Liver (tissue), 9 donors: ENCODE measurements around the gene NYNRIN. TPM values are rescaled to one million over a fixed set of nuclear protein-coding genes. Genes with fewer than 3 reads are reported as not detected.
A peak's percentile ranks its signal among the peaks of the same experiment; 100 is the strongest.

ENCODE experiments used
- DNase-seq: peaks from one replicate; pipeline ENCODE4 v3.0.0-alpha.2; 2017; ENCODE audit warnings: low spot score
- H3K27ac ChIP-seq, 2 donors: one replicate each; pipeline ENCODE4 v1.7.0; 2013; ENCODE audit warnings: inconsistent platforms in 2 of 2, low read length in 2 of 2, control low read depth in 1 of 2, low read depth in 1 of 2, mild to moderate bottlenecking in 1 of 2
- H3K27me3 ChIP-seq, 4 donors: one replicate each; pipeline versions ENCODE4 v1.6.1 to v1.7.0; 2013; ENCODE audit warnings: low read length in 3 of 4, inconsistent platforms in 1 of 4, mild to moderate bottlenecking in 1 of 4, moderate library complexity in 1 of 4; ENCODE audit not compliant: control insufficient read depth in 4 of 4, insufficient read depth in 4 of 4
- H3K36me3 ChIP-seq, 4 donors: one replicate each; pipeline versions ENCODE4 v1.6.1 to v1.7.0; 2013; ENCODE audit warnings: low read length in 3 of 4, mild to moderate bottlenecking in 3 of 4, low read depth in 1 of 4, moderate library complexity in 1 of 4; ENCODE audit not compliant: control insufficient read depth in 4 of 4, insufficient read depth in 3 of 4
- H3K4me1 ChIP-seq, 4 donors: one replicate each; pipeline versions ENCODE4 v1.6.1 to v1.7.0; 2013; ENCODE audit warnings: low read length in 3 of 4, mild to moderate bottlenecking in 3 of 4, moderate library complexity in 1 of 4; ENCODE audit not compliant: control insufficient read depth in 4 of 4, insufficient read depth in 4 of 4
- H3K4me3 ChIP-seq, 3 donors: one replicate each; pipeline versions ENCODE4 v1.6.1 to v1.7.0; 2013; ENCODE audit warnings: low read length in 3 of 3, control low read depth in 1 of 3, low read depth in 1 of 3, mild to moderate bottlenecking in 1 of 3
- H3K9ac ChIP-seq, 2 donors: one replicate each; pipeline ENCODE4 v1.7.0; 2013; ENCODE audit warnings: low read length in 2 of 2, mild to moderate bottlenecking in 2 of 2, moderate library complexity in 2 of 2, control low read depth in 1 of 2, low read depth in 1 of 2
- H3K9me3 ChIP-seq, 4 donors: one replicate each; pipeline versions ENCODE4 v1.6.1 to v1.7.0; 2013; ENCODE audit warnings: low read length in 3 of 4; ENCODE audit not compliant: control insufficient read depth in 4 of 4
- ATF3 ChIP-seq: IDR thresholded peaks from 2 replicates; pipeline ENCODE4 v1.6.1; 2016; ENCODE audit warnings: antibody characterized with exemption
- CTCF ChIP-seq: fragments of 150-350 bp; IDR thresholded peaks from 2 replicates; pipeline ENCODE4 v1.5.1; 2017; ENCODE audit warnings: improper control_type of control experiment, low read depth, low read length; ENCODE audit not compliant: missing input control
- EGR1 ChIP-seq, 2 donors: IDR thresholded peaks; 2 replicates each; pipeline ENCODE4 v1.6.1; 2016 to 2018; ENCODE audit warnings: antibody characterized with exemption in 2 of 2, low read depth in 2 of 2
- FOXA2 ChIP-seq: IDR thresholded peaks from 2 replicates; pipeline ENCODE4 v1.6.1; 2016; ENCODE audit warnings: antibody characterized with exemption
- HNF4A ChIP-seq, 2 donors: conservative IDR thresholded peaks; 2 replicates each; pipeline ENCODE4 v1.6.1; 2016; ENCODE audit warnings: antibody characterized with exemption in 2 of 2, mild to moderate bottlenecking in 2 of 2
- HNF4G ChIP-seq: IDR thresholded peaks from 2 replicates; pipeline ENCODE4 v1.6.1; 2016; ENCODE audit warnings: antibody characterized with exemption
- JUND ChIP-seq, 2 donors: IDR thresholded peaks; 2 replicates each; pipeline ENCODE4 v1.6.1; 2016; ENCODE audit warnings: antibody characterized with exemption in 2 of 2
- NR2F2 ChIP-seq: IDR thresholded peaks from 2 replicates; pipeline ENCODE4 v1.6.1; 2016; ENCODE audit warnings: antibody characterized with exemption
- RAD21 ChIP-seq, 2 donors: IDR thresholded peaks; 2 replicates each; pipeline ENCODE4 v1.6.1; 2016; ENCODE audit warnings: antibody characterized with exemption in 2 of 2, mild to moderate bottlenecking in 2 of 2
- RXRA ChIP-seq, 2 donors: IDR thresholded peaks; 2 replicates each; pipeline ENCODE4 v1.6.1; 2017 to 2018; ENCODE audit warnings: antibody characterized with exemption in 2 of 2, mild to moderate bottlenecking in 1 of 2
- SP1 ChIP-seq: IDR thresholded peaks from 2 replicates; pipeline ENCODE4 v1.6.1; 2018; ENCODE audit warnings: antibody characterized with exemption, mild to moderate bottlenecking
- WGBS: extraction: QIAGEN DNeasy Blood & Tissue Kit; methylation state at CpG from one replicate; pipeline ENCODE4 v1.1.7; 2013; 5-methylcytosine and 5-hydroxymethylcytosine counted together
- polyA plus RNA-seq, 2 donors: library from polyadenylated mRNA; stranded (reverse) in 1 of 2; unstranded in 1 of 2; fragments of 200-250 nt in 1 of 2; fragments of >200 nt in 1 of 2; fragmentation: Nextera tagmentation in 1 of 2; extraction: Ambion mirVana in 1 of 2; gene quantifications; one replicate each; pipeline versions ENCODE4 v1.2.1 to v1.2.3, GENCODE V29; 2013 to 2015
- total RNA-seq, 2 donors: library from RNA; depleted of rRNA; stranded (reverse); fragments of >200 nt; gene quantifications; one replicate each; pipeline ENCODE4 v1.2.3, GENCODE V29; 2014
- donor health status: healthy.
- donor health status: healthy.
- donor health status: healthy.
- donor health status: healthy.
- donor health status: healthy.

Gene NYNRIN
- total and polyA plus RNA-seq, 4 donors: 0.89 to 11.0 (median 1.8) TPM

DNA sequence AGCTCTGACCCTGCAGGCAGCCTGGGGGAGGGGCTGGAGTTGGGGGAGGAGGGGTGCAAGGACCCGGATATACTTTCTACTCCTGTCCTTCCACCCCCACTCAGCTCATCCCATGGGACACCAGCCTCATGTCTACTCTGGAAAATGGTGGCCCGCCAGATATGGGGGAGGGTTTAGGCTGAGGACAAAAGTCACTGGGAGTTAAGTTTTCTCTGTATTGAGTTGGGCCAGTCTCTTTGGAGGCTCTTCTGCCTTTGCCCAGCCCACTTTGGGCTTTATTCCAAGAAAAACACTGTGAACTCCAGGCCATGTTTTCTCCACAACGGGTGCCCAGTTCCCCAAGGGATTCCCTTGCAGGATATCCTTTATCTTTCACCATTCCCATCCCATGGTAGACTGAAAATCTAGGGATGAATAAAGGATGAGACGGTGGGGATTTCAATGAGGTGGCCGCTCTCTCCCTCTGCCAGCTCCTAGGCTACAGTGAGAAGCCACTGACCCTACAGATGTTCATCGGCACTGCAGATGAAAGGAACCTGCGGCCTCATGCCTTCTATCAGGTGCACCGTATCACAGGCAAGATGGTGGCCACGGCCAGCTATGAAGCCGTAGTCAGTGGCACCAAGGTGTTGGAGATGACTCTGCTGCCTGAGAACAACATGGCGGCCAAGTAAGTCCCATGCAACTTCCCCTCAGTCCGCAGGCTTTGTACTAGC, 25.9 kb upstream of the NYNRIN start:
- Histone ChIP-seq H3K36me3 (no peaks in the 10 kb centered on the region), H3K27ac (no peak overlapping the region), H3K4me1 (peaks cover 0 to 3% (median 2%) of the 10 kb centered on the region in 4 donors), H3K9ac (no peak overlapping the region), H3K4me3 (no peak overlapping the region), H3K27me3 (no peaks in the 10 kb centered on the region), H3K9me3 (no peaks in the 10 kb centered on the region)
- 83% methylated on average over 12 of the region's 12 CpGs for WGBS
- TF ChIP-seq NR2F2: peak; percentile 16
- no peak for TF ChIP-seq CTCF
- DNase-seq: no peak

DNA sequence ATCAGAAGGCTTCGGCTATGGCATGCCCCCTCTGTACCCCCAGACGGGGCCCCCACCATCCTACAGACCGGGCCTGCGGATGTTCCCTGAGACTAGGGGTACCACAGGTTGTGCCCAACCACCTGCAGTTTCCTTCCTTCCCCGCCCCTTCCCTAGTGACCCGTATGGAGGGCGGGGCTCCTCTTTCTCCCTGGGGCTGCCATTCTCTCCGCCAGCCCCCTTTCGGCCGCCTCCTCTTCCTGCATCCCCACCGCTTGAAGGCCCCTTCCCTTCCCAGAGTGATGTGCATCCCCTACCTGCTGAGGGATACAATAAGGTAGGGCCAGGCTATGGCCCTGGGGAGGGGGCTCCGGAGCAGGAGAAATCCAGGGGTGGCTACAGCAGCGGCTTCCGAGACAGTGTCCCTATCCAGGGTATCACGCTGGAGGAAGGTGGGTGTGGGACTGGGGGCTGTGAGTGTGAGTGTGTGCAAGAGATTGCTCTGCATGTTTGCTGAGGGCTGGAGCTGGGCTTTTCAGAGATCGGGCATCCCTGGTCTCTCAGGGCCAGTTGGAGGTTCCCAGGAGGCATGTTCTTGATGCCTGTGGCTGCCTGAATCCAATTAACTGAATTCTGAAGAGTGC, 22.2 kb upstream of the NYNRIN start:
- H3K27me3 ChIP-seq: no peaks in the 10 kb centered on the region
- H3K27ac ChIP-seq: no peak overlapping the region
- WGBS: 73% methylated on average over 16 of the region's 16 CpGs
- H3K4me3 ChIP-seq: no peak overlapping the region
- TF ChIP-seq SP1: no peak
- no peaks in the 10 kb centered on the region for H3K36me3 ChIP-seq
- DNase-seq: no peak
- H3K9me3 ChIP-seq: no peaks in the 10 kb centered on the region
- no peak overlapping the region for H3K9ac ChIP-seq
- peaks cover 0 to 3% (median 0%) of the 10 kb centered on the region in 4 donors for H3K4me1 ChIP-seq

DNA sequence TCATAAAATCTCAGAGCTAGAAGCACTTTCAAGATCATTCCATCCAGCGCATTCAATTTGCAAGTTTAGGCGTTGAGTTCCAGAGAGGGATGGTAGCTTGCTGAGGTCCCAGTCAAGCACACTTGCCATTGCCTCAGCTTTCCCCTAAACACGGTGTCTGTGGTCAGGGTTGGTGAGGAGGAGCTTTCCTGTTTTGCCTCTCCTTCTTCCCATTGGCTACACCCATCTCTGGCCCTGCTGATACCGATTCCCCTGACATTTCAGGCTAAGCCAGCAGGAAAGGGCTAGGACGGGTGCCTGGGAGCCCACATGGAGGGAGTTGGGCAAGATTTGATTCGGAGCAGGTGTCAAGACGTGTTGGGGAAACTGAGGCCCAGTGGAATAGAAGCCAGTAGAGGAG, 21.7 kb upstream of the NYNRIN start:
- Histone ChIP-seq H3K4me3 (no peak overlapping the region), H3K36me3 (no peaks in the 10 kb centered on the region), H3K9ac (no peak overlapping the region), H3K9me3 (no peaks in the 10 kb centered on the region), H3K27ac (no peak overlapping the region), H3K4me1 (peaks cover 0 to 3% (median 0%) of the 10 kb centered on the region in 4 donors), H3K27me3 (no peaks in the 10 kb centered on the region)
- 87% methylated on average over 7 of the region's 7 CpGs for WGBS
- TF ChIP-seq HNF4G (no peak), EGR1 (IDR thresholded peaks at IDR 0.05; ENCODE audit: low read depth in 2 of 2) (no peak), FOXA2 (no peak)
- DNase-seq: no peak

DNA sequence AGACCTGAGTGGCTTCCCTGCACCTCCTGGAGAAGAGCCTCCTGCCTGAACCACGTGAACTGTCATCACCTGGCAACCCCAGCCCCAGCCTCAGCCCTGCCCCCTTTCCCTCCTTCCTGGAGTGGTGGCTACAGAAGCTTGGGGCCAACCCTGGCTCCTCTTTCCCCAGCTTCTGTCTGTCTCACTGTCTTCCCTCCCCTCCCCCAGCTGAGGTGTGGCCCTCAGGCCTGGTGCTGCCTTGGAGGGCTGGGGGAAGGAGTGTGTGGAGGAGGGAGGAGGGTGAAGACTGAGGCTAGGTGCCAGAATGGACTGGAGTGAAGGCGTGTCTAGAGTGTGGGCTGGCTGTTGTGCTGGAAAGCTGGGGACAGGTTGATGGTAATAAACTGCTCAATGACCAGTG, 21.1 kb upstream of the NYNRIN start:
- no peaks in the 10 kb centered on the region for H3K27me3 ChIP-seq
- 80% methylated on average over 2 of the region's 2 CpGs for whole genome bisulfite sequencing
- no peak for TF ChIP-seq SP1
- no peak for TF ChIP-seq CTCF
- TF ChIP-seq JUND (IDR thresholded peaks at IDR 0.05): no peak
- TF ChIP-seq FOXA2: no peak
- no peak for TF ChIP-seq ATF3
- TF ChIP-seq RXRA (IDR thresholded peaks at IDR 0.05): no peak
- no peak for TF ChIP-seq NR2F2
- no peak for TF ChIP-seq HNF4A (conservative IDR thresholded peaks at IDR 0.05)
- no peak for TF ChIP-seq EGR1 (IDR thresholded peaks at IDR 0.05; ENCODE audit: low read depth in 2 of 2)
- no peak for TF ChIP-seq RAD21 (IDR thresholded peaks at IDR 0.05)
- no peak overlapping the region for H3K4me3 ChIP-seq
- H3K9me3 ChIP-seq: no peaks in the 10 kb centered on the region
- DNase-seq: no peak
- H3K4me1 ChIP-seq: no peaks in the 10 kb centered on the region
- H3K9ac ChIP-seq: no peak overlapping the region
- H3K27ac ChIP-seq: no peak overlapping the region
- H3K36me3 ChIP-seq: no peaks in the 10 kb centered on the region
